Lung (tissue), 12 donors: Measurements from ENCODE around the gene CLDN6. TPM values are rescaled to one million over a fixed set of nuclear protein-coding genes. Genes with fewer than 3 reads are reported as not detected.

Experiments used
- ATAC-seq: fragments of 200-7000 bp; cut with Tn5 transposase; one replicate; pipeline ENCODE4 v1.9.1; 2020; ENCODE audit warnings: moderate number of reproducible peaks; ENCODE audit not compliant: insufficient read depth, low FRiP score
- DNase-seq, 3 donors: peaks; one replicate each; pipeline ENCODE4 v3.0.0-alpha.2; 2013 to 2017
- H3K27ac ChIP-seq, 2 donors: one replicate each; pipeline ENCODE4 v1.5.1; 2013; ENCODE audit warnings: mild to moderate bottlenecking in 2 of 2, moderate library complexity in 2 of 2, control low read depth in 1 of 2, inconsistent platforms in 1 of 2, low read depth in 1 of 2, low read length in 1 of 2
- H3K27me3 ChIP-seq, 3 donors: one replicate each; pipeline ENCODE4 v1.5.1; 2013; ENCODE audit warnings: low read length in 2 of 3; ENCODE audit not compliant: control insufficient read depth in 3 of 3, insufficient read depth in 3 of 3
- H3K36me3 ChIP-seq, 4 donors: one replicate each; pipeline ENCODE4 v1.5.1; 2013; ENCODE audit warnings: low read length in 4 of 4, mild to moderate bottlenecking in 1 of 4, moderate library complexity in 1 of 4; ENCODE audit not compliant: control insufficient read depth in 4 of 4, insufficient read depth in 4 of 4
- H3K4me1 ChIP-seq, 5 donors: one replicate each; pipeline ENCODE4 v1.5.1; 2013; ENCODE audit warnings: low read length in 5 of 5, mild to moderate bottlenecking in 2 of 5, moderate library complexity in 1 of 5; ENCODE audit not compliant: control insufficient read depth in 5 of 5, insufficient read depth in 5 of 5
- H3K4me3 ChIP-seq: one replicate; pipeline ENCODE4 v1.5.1; 2013; ENCODE audit warnings: mild to moderate bottlenecking, control low read depth, moderate library complexity
- H3K9ac ChIP-seq, 2 donors: one replicate each; pipeline ENCODE4 v1.5.1; 2013; ENCODE audit warnings: low read length in 2 of 2, control low read depth in 1 of 2; ENCODE audit not compliant: insufficient read depth in 1 of 2
- H3K9me3 ChIP-seq, 4 donors: one replicate each; pipeline ENCODE4 v1.5.1; 2013; ENCODE audit warnings: low read length in 3 of 4, mild to moderate bottlenecking in 1 of 4, moderate library complexity in 1 of 4; ENCODE audit not compliant: control insufficient read depth in 4 of 4, insufficient read depth in 3 of 4
- CTCF ChIP-seq: IDR thresholded peaks from 2 replicates; pipeline ENCODE4 v1.5.1; 2012; ENCODE audit warnings: mild to moderate bottlenecking; ENCODE audit errors: control extremely low read depth, extremely low read depth
- WGBS, 2 donors: extraction: QIAGEN DNeasy Blood & Tissue Kit; methylation state at CpG; one replicate each; pipeline ENCODE4 v1.1.7; 2013; 5-methylcytosine and 5-hydroxymethylcytosine counted together
- polyA plus RNA-seq, 2 donors: library from polyadenylated mRNA; stranded (reverse); fragments of 200-250 nt; gene quantifications; one replicate each; pipeline ENCODE4 v1.2.1, GENCODE V29; 2013
- total RNA-seq, 2 donors: library from RNA; depleted of rRNA in 1 of 2; stranded (reverse); fragments of >200 nt in 1 of 2; gene quantifications; one replicate each; pipeline ENCODE4 v1.2.1, GENCODE V29; 2014 to 2021
- donor health status: control.
- donor health status: control.
- donor health status: Bipolar disorder and iron deficiency.
- donor health status: healthy.
- donor health status: DM: yes; HTN: yes; CAD: no.

CLDN6 gene
- total and polyA plus RNA-seq, 4 donors: 0.10 to 7.1 (median 0.92) TPM; not detected in 1

GRCh38 chr16:3020247-3020603 is 2.2 kb upstream of the CLDN6 start, which contains the start of gene TNFRSF12A:
TSS of gene TNFRSF12A (plus strand) at chr16:3020368. CDS start at chr16:3020398, 30 bp downstream.
- 0% methylated on average over 45 to 49 of the region's 49 CpGs for WGBS, 2 donors
- Histone ChIP-seq H3K4me3 (peak within 1 kb of the TSS; percentile 75), H3K9me3 (no peaks in the 10 kb centered on the region), H3K4me1 (peaks cover 0 to 40% (median 26%) of the 10 kb centered on the region in 5 donors), H3K27me3 (peaks cover 0 to 13% (median 9%) of the 10 kb centered on the region in 3 donors), H3K27ac (peak within 1 kb of the TSS; percentile 96 to 99), H3K36me3 (peaks cover 0 to 3% (median 0%) of the 10 kb centered on the region in 4 donors), H3K9ac (peak within 1 kb of the TSS; percentile 42 to 55)
- TF ChIP-seq CTCF: no peak
- ATAC-seq (peak; percentile 48), DNase-seq (peak; percentile 74 to 84 (median 81))

GRCh38 chr16:3019594-3020246 is 1.7 kb upstream of the CLDN6 start:
- peak overlapping the region in 1 of 2 donors; percentile 32 for H3K9ac ChIP-seq
- H3K4me3 ChIP-seq: peak overlapping the region; percentile 25
- H3K27ac ChIP-seq: peak overlapping the region in 1 of 2 donors; percentile 99
- WGBS, 2 donors: 30% methylated on average over 40 of the region's 40 CpGs
- H3K36me3 ChIP-seq: peaks cover 0 to 3% (median 0%) of the 10 kb centered on the region in 4 donors
- TF ChIP-seq CTCF: no peak
- peaks cover 0 to 45% (median 26%) of the 10 kb centered on the region in 5 donors for H3K4me1 ChIP-seq
- peaks cover 0 to 13% (median 9%) of the 10 kb centered on the region in 3 donors for H3K27me3 ChIP-seq
- ATAC-seq (no peak), DNase-seq (no peak)
- no peaks in the 10 kb centered on the region for H3K9me3 ChIP-seq

- H3K9ac ChIP-seq: no peak overlapping the region
- H3K4me1 ChIP-seq: peaks cover 0 to 42% (median 13%) of the 10 kb centered on the region in 5 donors
- DNase-seq (no peak), ATAC-seq (no peak)
- H3K9me3 ChIP-seq: no peaks in the 10 kb centered on the region
- no peak overlapping the region for H3K27ac ChIP-seq
- 73 to 79% methylated on average over 20 of the region's 20 CpGs for WGBS, 2 donors
- TF ChIP-seq CTCF: no peak
- no peak overlapping the region for H3K4me3 ChIP-seq
- H3K27me3 ChIP-seq: peaks cover 0 to 25% (median 17%) of the 10 kb centered on the region in 3 donors
- H3K36me3 ChIP-seq: peaks cover 0 to 3% (median 0%) of the 10 kb centered on the region in 4 donors
Observed at GRCh38 chr16:3017344-3017743, 639 bp downstream of the CLDN6 start.
